CD4-positive, alpha-beta T cell treated with Interleukin-15 for 4 hours (primary cell): ENCODE measurements around the gene NUBPL.
"Not testable (repeated sequence)": the region's sequence is repeated elsewhere in the genome, so short reads cannot be mapped to it uniquely, and the experiment has no call there.

Experiments
- DNase-seq: peaks from one replicate; pipeline ENCODE4 v3.0.0-alpha.2; 2020; ENCODE audit warnings: low spot score

The NUBPL gene

DNA sequence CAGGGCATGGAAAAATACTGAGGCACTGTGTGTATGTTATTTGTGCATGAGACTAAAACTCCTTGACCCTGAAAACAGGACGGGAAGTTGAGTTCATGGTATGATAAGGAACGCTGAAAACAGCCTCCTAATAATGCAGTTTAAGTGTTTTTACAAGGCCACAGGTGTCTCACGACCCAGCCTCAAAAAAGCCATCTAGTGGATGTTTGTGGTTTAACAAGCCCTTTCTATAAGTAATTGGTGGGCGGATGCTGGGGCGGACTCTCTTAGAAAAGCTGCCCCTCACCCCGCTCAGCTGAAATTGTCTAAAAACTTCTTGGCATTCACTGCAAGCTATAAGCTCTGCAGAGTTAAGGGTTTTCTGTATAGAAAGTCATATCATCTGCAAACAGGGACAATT, 184.5 kb downstream of the NUBPL start:
- DNase-seq = no peak

DNA sequence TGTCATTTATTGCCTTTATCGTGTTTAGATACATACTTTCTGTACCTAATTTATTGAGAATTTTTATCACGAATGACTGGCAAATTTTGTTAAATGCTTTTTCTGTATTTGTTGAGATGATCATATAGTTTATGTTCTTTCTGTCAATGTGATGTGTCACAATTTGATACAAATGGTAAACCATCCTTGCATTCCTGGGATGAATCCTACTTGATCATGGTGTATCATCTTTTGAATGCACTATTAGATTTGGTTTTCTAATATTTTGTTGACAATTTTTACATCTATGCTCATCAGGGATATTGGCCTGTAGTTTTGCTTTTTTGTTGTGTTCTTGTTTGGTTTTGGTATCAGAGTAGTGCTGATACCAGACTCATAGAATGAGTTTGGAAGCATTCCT, 185.1 kb downstream of the NUBPL start:
- DNase-seq = no peak

DNA sequence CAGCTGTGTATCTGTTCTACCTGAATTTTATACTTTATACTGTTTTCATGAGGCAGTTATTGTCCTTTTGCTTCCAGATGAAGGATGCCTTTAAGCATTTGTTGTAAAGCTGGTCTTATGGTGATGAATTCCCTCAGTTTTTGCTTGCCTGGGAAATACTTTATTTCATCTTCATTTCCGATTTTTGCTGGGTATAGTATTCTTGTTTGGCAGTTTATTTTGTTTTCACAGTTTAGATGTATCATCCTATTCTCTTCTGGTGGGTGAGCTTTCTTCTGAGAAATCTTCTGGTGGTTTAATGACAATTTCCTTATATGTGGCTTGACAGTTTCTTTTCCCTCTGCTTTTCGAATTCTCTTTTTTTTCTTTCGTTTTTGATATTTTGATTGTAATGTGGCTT, 188.1 kb downstream of the NUBPL start:
- no peak for DNase-seq

DNA sequence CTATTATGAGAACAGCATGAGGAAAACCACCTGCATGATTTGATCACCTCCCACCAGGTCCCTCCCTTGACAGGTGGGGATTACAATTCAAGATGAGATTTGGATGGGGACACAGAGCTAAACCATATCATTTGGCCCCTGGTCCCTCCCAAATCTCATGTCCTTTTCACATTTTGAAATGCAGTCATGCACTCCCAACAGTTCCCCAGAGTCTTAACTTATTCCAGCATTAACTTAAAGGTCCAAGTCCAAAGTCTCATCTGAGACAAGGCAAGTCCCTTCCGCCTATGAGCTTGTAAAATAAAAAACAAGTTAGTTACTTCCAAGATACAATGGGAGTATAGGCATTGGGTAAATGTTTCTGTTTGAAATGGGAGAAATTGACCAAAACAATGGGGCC, 189.8 kb downstream of the NUBPL start:
- DNase-seq = not testable (repeated sequence)

DNA sequence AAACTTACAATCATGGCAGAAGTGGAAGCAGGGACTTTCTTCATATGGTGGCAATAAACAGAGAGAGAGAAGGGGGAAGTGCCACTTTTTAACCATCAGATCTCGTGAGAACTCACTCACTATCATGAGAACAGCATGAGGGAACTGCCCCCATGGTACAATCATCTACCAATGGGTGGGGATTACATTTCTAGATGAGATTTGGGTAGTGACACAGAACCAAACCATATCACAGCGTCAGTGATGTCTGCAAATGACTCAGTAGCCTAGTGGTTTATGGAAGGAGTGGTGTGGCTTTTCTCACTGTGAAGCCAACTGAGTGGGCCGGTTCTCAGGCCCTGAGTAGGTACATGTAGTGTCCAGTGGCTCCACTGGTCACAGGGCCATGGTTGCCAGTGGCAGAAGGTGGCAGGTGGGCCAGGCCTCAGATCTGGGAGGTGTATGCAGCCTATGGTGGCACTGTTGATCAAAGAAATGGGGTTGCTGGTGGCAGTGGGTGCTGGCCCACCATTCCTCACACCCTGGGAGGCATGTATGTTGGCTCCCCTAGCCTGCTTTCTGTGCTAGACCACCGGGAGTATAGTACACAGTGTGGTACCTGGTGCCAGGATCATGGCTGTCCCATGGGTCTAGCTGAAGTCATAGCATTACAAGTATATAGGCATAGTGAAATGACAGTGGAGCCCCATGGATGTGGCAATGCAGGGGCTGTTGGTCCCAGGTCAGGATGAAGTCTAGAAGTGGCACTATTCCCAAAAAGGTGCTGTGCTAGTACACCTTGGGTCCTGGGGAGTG, 191.9 kb downstream of the NUBPL start:
- DNase-seq = no peak

DNA sequence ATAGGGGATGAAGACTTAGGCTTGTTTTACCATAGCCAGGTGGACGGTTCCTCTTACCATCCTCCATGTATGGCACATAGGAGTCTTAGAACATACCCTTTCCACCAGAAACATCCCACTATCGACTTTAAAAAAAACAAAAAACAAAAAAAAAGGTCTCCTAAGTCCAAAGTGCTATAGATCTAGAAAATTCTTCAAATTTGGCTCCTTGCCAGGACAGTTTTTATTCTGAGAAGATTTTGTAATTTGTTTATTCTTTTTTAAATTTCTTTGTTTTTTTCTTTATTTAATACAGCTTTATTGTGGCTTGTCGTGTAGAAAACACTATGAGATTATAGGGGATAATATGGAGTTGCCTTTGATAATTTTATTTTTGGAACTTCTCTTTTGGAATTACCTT, 197.7 kb downstream of the NUBPL start:
- no peak for DNase-seq

DNA sequence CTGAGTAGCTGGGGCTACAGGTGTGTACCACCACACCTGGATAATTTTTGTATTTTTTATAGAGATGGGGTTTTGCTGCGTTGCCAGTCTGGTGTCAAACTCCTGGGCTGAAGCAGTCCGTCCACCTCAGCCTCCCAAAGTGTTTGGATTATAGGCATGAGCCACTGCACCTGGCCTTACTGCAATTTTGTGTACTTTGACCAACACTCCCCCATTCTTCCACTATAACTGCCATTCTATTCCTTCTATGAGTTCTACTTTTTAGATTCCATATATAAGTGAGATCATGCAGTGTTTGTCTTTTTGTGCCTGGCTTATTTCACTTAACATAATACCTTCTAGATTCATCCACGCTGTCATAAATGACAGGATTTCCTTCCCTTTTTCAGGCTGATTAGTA, 199.1 kb downstream of the NUBPL start:
- no peak for DNase-seq

DNA sequence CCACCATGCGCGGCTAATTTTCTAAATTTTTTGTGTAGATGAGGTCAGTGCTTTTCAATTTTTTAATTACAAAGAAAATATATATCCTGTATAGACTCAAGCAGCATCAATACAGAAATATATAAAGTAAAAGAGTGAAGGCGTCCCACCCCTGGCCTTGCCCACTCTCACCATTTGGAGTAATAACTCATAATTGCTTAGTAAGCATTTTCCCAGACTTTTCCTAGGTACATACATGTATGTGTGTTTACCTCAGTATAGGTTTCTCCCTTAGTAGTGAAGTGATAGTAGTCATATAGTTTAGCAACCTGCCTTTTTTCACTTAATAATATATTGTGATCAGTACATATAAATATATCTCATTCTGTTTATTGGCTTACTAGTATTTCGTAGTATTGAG, 200.1 kb downstream of the NUBPL start:
- DNase-seq = no peak

DNA sequence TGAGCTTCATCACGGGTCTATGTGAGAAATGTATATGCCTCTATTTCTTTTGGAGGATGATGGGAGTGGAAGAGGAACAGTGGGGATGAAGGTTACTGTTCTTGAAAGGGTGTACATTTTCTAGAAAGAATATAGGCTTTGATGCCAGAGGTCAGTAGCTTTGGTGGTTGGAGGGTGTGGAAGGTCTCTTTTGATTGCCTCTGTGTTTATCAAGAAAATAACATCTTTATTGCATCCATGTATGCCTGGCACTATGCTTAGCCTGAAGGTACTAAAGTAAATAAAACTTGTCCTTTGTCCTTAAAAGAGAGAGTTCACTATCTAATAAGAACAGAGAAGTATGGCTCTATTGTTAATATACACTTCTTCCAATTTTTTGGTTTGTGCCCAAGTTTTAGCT, 201.8 kb downstream of the NUBPL start:
- no peak for DNase-seq

DNA sequence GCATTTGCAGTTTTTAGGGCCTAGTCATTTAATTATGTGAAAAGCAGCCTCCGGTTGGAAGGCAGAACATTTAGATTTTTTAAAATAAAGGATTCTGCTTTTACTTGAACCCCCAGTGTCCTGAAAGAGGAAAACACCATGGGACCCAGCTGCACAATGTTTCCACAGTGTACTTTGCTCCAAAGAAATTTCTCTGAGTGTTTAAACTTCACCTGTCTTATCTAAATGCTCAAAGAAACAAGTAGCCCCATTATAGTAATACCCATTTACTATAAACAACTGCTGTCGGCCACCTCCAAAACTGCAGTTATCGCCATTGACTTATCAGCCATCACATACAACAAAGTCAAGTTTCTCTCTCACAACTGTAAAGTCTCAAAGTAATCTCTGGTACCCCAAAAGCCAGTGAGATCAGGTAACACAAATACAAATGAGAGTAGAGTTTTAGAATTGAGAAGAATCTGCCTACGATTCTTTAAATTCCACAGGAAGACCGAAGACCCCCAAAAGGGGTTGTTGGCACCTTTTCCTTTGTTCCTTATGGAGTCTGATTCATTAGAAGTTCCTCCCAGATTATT, 205.2 kb downstream of the NUBPL start:
- no peak for DNase-seq

DNA sequence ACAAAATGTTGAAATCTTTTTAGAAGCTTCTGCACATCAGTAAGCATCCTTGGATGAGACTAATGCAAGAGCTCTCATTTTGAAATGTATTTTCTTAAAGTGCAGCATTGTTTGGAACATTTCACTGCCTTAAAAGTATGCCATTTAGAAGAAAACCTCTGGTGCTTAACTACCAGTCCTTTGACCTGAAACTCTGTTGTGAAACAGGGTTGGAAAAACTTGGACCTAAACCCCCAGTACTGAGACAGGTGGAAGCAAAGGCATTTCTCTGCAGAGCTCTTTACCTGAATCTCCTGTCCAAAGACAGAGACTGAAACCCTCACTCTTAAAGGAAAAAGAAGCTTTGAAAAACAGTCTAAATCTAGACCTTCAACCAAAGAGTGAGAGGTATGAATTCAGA, 207.2 kb downstream of the NUBPL start:
- DNase-seq = no peak

DNA sequence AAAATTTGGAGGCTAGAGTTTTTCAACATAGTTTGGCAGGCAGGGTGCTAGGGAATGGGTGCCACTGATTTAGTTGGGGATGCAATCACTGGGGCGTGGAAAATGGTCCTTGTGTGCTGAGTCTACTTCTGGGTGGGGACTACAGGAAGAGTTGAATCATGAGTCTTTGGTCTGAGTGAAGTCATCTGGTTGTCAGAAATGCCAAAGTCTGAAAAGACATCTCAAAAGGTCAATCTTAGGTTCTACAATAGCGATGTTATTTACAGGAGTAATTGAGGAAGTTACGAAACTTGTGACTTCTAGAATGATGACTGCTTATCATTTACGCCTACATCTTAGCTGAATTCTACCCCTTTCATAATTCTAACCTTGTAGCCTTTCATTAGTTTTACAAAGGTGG, 209.1 kb downstream of the NUBPL start:
- DNase-seq = no peak

DNA sequence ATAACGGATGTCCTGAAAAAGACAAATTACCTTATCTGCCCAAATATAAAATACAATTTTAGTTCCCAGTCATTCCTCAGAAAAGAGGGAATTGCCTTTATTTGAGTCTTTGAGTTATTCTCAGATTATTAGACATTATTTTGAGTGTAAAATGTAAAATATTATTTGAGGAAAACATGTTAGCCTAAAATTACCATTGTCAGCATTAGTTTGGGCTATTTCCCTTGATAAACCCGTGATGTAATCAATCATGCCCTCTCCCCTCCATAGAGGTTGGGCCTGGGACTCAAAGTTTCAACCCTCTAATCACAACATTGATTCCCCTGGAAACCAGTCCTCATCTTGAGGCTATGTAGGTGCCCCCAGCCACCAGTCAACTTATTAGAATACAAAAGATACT, 213.4 kb downstream of the NUBPL start:
- no peak for DNase-seq

DNA sequence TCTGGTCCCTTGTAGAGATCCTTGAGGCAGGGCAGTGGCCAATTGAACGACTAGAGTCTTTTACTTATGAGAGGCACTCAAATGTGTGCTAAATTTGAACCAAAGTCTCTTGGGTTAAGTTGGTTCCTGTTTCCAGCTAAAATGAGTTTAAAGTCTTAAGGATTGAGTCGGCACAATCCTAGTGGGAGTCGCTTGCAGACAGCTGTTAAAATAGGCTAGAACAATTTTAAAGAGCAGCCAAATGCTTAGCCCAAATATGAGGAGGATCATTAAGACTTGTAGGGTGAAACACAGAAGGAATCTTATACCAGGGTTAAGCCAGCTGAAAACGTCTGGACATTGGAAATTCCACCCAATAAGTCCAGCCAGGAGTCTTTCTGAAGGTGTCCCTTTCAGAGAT, 216.1 kb downstream of the NUBPL start:
- no peak for DNase-seq

DNA sequence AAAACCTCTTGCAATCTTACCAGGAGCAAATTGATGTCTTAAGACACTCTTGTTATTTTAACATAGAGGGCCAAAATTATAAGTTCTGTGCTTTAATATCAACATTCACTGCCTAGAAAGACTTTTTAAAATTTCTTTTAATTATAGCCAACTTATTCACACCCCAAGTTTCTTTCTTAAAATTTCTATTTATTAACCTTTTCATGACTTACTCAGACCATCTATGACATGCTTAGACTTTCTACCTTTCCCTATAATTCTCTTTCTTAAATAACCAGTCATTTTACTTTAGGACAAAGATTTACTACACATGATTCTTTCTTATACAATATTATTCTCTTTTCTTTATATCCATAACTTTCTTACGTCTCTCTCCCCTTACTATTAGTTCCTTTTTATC, 220.4 kb downstream of the NUBPL start:
- no peak for DNase-seq

DNA sequence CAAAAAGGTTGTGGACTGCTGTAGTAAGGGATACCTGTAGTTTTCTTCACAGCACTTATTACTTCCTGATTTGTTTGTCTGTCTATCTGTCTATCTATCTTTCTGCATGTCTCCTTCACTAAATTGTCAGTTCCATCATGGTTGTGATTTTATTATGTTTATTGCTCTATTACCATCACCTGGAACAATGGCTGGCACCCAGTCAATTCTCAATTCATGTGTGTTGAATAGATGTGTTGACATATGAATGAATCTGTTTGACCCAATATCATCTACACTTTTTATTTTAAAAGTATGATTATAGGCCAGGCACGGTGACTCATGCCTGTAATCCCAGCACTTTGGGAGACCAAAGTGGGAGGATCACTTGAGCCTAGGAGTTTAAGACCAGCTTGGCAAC, 224.4 kb downstream of the NUBPL start:
- DNase-seq = no peak

DNA sequence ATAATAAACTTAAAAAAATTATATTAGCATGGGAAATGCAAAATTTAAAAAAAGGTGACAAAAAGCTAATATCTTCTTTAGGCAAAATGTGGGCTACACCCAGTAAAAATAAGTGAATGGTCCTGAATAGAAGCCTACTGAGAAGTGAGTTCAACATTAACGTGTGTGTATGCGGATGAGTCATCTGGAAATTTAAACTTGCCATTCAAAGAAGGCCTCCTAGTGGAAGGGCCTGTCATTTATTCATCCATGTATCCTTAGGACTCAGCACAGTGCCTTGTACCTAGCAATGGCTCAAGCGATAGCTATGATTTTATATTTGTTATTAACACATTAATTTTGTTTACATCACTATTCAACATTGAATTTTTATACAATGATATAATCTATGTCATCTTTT, 226.2 kb downstream of the NUBPL start:
- no peak for DNase-seq

DNA sequence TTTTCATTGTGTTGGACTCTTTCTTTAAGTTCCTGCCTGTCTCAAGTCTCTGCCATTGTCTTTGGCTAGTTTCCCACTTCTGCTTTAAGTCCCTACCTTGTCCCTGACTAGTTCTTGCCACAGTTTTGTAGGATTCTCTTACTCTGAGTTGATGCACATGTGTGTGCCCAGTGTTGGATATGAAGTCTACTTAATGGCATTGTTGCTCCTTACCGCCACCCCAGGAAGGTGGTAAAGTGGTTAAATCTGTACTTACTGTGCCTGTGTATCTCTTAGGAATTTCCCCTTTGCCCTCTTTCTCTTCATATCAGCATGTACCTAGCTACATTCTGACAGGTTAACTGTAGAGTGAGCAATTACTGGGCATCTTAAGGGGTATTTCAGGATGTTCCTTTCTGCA, 227.1 kb downstream of the NUBPL start:
- no peak for DNase-seq

DNA sequence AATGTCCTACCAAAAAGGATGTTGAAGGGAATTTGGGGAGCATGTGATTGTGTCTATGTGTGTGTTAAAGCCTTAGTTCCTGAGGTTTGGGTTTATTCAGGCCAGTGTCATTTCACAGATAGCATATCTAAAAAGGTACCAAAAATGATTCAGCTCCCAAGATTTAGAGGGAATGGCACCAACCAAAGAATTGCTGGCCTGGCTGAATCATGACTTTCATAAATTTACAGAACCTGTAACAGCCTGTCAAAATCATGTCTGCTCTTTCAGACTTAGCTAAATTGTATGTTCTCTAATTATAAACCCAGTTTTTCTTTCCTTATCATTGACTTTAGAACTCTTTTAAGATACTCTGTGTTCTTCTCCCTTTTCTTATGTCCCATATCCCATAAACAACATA, 231.5 kb downstream of the NUBPL start:
- no peak for DNase-seq

DNA sequence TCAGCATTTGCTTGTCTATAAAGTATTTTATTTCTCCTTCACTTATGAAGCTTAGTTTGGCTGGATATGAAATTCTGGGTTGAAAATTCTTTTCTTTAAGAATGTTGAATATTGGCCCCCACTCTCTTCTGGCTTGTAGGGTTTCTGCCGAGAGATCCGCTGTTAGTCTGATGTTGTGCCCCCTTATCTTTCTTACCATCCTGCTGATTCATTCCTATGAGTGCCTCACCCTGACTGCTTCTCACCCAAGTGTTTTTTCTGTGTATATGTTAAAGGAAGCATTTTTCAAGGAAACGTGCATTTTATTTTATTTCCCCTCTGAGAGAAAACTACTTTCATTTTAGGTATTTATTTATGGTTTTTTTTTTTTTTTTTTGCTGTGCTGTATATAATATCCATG, 236.7 kb downstream of the NUBPL start:
- DNase-seq = not testable (repeated sequence)

DNA sequence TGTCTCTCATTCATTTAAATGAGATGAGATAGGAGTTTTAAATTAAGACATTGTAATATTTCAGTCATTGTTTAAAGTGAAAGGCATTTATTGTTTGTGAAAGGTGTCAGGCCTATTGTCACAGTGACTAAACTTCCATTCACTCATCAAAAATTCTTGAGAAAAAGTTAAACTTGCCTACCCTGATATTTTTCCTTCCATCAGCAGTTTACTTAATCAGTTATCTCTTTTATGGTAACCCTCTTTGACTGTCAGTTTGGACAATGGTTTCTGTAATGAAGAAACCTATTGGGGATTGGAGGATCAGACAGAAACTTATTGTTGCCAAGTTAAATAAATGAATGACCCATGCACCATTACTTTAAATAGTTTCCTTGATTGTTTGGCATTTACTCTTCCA, 241.6 kb downstream of the NUBPL start:
- no peak for DNase-seq

DNA sequence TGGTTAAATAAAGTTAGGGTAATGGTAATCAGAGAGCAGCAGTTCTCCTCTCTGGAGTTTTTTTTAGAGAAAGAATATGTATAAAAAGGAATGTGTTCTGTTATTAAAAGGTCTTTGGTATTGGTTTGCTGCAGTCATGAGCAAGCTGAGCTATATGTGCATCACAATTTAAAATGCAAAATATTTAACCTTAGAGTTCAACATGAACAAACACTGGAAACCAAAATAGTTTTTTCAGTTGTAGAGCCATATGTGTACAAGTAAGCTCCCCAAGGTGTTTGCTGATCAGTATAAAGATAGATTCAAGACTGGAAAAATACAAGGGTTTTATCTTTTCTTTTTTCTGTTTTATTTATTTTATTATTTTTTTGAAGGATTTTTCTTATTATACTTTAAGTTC, 245.0 kb downstream of the NUBPL start:
- DNase-seq = no peak

DNA sequence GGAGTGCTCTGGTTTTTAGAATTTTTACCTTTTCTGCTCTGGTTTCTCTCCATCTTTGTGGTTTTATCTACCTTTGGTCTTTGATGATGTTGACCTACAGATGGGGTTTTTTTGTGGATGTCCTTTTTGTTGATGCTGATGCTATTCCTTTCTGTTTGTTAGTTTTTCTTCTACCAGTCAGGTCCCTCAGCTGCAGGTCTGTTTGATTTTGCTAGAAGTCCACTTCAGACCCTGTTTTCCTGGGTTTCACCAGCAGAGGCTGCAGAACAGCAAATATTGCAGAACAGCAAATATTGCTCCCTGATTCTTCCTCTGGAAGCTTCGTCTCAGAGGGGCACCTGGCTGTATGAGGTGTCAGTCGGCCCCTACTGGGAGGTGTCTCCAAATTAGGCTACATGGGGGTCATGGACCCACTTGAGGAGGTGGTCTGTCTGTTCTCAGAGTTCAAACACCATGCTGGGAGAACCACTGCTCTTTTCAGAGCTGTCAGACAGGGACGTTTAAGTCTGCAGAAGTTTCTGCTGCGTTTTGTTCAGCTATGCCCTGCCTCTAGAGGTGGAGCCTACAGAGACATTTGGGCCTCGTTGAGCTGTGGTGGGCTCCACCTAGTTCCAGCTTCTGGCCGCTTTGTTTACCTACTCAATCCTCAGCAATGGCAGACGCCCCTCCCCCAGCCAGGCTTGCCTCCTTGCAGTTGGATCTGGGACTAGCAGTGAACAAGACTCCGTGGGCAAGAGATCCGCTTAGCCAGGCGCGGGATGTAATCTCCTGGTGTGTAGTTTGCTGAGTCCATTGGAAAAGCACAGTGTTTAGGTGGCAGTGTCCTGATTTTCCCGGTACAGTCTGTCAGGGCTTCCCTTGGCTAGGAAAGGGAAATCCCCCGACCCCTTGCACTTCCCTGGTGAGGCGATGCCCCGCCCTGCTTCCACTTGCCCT, 250.8 kb downstream of the NUBPL start:
- not testable (repeated sequence) for DNase-seq
